ENCODE measurements around the gene LRP8.

Gene LRP8

DNA sequence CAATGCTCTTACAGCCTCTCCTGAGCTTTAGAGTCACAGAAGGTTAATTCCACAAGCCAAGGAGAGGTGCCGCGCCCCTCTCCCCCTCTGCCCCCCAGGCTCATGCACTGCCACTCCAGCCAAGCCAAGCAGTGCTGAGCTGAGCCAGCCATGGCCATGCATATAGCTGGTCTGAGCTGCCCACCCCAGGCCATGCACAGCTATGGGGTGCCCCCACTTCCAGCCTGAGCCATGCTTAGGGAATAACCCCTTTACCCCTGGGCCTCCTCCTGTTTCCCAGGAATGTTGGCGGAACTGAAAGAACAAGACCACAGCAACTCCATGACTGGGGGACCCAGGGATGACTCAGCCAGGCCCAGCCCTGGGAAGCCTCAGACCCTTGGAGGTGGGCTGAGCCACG lies 55.5 kb downstream of the LRP8 start:
- Histone ChIP-seq H3K27ac (ENCODE audit: low read length) (no peak overlapping the region), H4K20me1 (ENCODE audit: insufficient read depth, low read length) (no peaks in the 10 kb centered on the region), H3K36me3 (replicated peaks; ENCODE audit: insufficient read depth, low read length) (no peaks in the 10 kb centered on the region; the same call in 1 of the 2 replicates), H3F3A (ENCODE audit: insufficient read depth, low read length) (no peaks in the 10 kb centered on the region), H3K4me3 (ENCODE audit: low read length) (no peak overlapping the region), H3K9me3 (replicated peaks; ENCODE audit: insufficient read depth, low read length) (no peaks in the 10 kb centered on the region), H3K4me1 (ENCODE audit: low read length) (no peaks in the 10 kb centered on the region), H3K4me2 (ENCODE audit: low read depth, low read length) (no peak overlapping the region), H3K9me2 (replicated peaks; ENCODE audit: insufficient read depth, low read length) (no peaks in the 10 kb centered on the region), H3K9ac (ENCODE audit: low read length) (no peak overlapping the region), H3K79me2 (ENCODE audit: low read length) (no peaks in the 10 kb centered on the region; the same call in 1 of the 2 replicates), H2AFZ (ENCODE audit: low read length) (no peak overlapping the region), H3K27me3 (replicated peaks; ENCODE audit: insufficient read depth, low read length) (no peaks in the 10 kb centered on the region)
- DNase-seq = no peak
- TF ChIP-seq EZH2phosphoT487 (IDR thresholded peaks at IDR 0.05; ENCODE audit: low read length) (no peak), EZH2 (optimal IDR thresholded peaks at IDR 0.05; ENCODE audit: low read depth, low read length) (no peak)
- TF ChIP-seq, protein P1, sequence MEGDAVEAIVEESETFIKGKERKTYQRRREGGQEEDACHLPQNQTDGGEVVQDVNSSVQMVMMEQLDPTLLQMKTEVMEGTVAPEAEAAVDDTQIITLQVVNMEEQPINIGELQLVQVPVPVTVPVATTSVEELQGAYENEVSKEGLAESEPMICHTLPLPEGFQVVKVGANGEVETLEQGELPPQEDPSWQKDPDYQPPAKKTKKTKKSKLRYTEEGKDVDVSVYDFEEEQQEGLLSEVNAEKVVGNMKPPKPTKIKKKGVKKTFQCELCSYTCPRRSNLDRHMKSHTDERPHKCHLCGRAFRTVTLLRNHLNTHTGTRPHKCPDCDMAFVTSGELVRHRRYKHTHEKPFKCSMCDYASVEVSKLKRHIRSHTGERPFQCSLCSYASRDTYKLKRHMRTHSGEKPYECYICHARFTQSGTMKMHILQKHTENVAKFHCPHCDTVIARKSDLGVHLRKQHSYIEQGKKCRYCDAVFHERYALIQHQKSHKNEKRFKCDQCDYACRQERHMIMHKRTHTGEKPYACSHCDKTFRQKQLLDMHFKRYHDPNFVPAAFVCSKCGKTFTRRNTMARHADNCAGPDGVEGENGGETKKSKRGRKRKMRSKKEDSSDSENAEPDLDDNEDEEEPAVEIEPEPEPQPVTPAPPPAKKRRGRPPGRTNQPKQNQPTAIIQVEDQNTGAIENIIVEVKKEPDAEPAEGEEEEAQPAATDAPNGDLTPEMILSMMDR (IDR thresholded peaks at IDR 0.05; ENCODE audit: low read length) = no peak

DNA sequence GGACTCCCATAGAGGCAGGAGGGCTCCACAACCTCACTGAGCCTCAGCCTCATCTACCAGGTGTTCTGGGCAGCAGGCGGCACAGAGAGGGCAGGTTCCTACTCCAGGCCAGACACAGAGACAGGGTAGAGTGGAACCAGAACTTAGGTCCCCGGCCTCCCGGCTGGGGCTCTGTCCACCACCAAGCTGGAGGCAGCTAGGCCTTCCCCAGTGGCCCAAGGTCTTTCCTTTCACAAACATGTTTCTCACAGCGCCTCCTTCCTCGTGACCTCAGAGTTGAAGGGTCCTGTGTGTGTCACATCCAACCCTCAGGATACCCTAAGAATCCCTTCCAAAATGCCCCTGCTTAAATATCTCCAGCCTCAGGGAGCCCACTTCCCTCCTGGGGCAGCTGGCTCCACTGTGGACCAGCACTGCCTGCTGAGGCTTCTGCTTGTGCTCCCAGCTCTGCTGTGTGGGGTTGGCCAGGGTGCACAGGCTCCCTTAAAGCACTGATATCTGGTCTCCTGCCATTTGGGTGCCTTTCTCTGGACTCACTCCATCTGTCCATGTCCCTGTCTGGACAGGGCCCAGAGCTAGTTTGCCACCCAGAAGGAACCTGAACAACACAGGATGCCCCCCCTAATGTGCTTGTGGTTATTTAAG lies 56.3 kb downstream of the LRP8 start:
- TF ChIP-seq EZH2phosphoT487 (IDR thresholded peaks at IDR 0.05; ENCODE audit: low read length) (no peak), EZH2 (optimal IDR thresholded peaks at IDR 0.05; ENCODE audit: low read depth, low read length) (no peak)
- TF ChIP-seq, protein P1 (IDR thresholded peaks at IDR 0.05; ENCODE audit: low read length) = no peak
- no peaks in the 10 kb centered on the region for H3K4me1 ChIP-seq (ENCODE audit: low read length)
- no peaks in the 10 kb centered on the region for H3K9me3 ChIP-seq (replicated peaks; ENCODE audit: insufficient read depth, low read length)
- no peak overlapping the region for H3K4me2 ChIP-seq (ENCODE audit: low read depth, low read length)
- no peaks in the 10 kb centered on the region for H3K9me2 ChIP-seq (replicated peaks; ENCODE audit: insufficient read depth, low read length)
- no peak overlapping the region for H3K9ac ChIP-seq (ENCODE audit: low read length)
- no peaks in the 10 kb centered on the region for H4K20me1 ChIP-seq (ENCODE audit: insufficient read depth, low read length)
- H2AFZ ChIP-seq (ENCODE audit: low read length) = no peak overlapping the region
- no peak overlapping the region for H3K4me3 ChIP-seq (ENCODE audit: low read length)
- no peaks in the 10 kb centered on the region for H3K79me2 ChIP-seq (ENCODE audit: low read length)
- no peaks in the 10 kb centered on the region; the same call in 1 of the 2 replicates for H3K36me3 ChIP-seq (replicated peaks; ENCODE audit: insufficient read depth, low read length)
- no peaks in the 10 kb centered on the region for H3F3A ChIP-seq (ENCODE audit: insufficient read depth, low read length)
- H3K27me3 ChIP-seq (replicated peaks; ENCODE audit: insufficient read depth, low read length) = no peaks in the 10 kb centered on the region
- DNase-seq = no peak
- no peak overlapping the region for H3K27ac ChIP-seq (ENCODE audit: low read length)

DNA sequence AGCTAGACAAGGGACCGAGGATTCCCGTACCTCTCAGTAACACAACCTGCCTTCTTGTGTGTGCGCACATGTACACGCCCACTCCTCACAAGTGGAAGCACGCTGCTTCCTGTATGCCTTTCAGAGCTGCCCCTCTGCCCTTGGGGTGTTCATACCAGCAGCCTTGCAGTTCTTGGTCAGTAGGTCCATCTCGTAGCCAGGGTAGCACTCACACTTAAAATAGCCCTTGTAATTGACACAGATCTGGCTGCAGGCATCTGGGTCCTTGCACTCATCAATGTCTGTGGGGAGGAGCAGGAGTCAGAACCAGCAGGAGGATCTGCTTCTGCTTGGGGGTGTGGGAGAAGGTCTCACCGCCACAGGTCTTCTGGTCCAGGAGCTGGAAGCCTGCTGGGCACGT lies 57.0 kb downstream of the LRP8 start:
- no peaks in the 10 kb centered on the region for H3F3A ChIP-seq (ENCODE audit: insufficient read depth, low read length)
- no peaks in the 10 kb centered on the region; the same call in 1 of the 2 replicates for H3K36me3 ChIP-seq (replicated peaks; ENCODE audit: insufficient read depth, low read length)
- DNase-seq = no peak
- H2AFZ ChIP-seq (ENCODE audit: low read length) = no peak overlapping the region
- H3K79me2 ChIP-seq (ENCODE audit: low read length) = no peaks in the 10 kb centered on the region
- H3K9ac ChIP-seq (ENCODE audit: low read length) = no peak overlapping the region
- H4K20me1 ChIP-seq (ENCODE audit: insufficient read depth, low read length) = no peaks in the 10 kb centered on the region
- no peaks in the 10 kb centered on the region for H3K4me1 ChIP-seq (ENCODE audit: low read length)
- TF ChIP-seq, protein P1 (IDR thresholded peaks at IDR 0.05; ENCODE audit: low read length) = no peak
- TF ChIP-seq EZH2 (optimal IDR thresholded peaks at IDR 0.05; ENCODE audit: low read depth, low read length) (no peak), EZH2phosphoT487 (IDR thresholded peaks at IDR 0.05; ENCODE audit: low read length) (no peak)
- H3K27me3 ChIP-seq (replicated peaks; ENCODE audit: insufficient read depth, low read length) = no peaks in the 10 kb centered on the region
- no peak overlapping the region for H3K4me2 ChIP-seq (ENCODE audit: low read depth, low read length)
- H3K4me3 ChIP-seq (ENCODE audit: low read length) = no peak overlapping the region
- H3K27ac ChIP-seq (ENCODE audit: low read length) = no peak overlapping the region
- no peaks in the 10 kb centered on the region for H3K9me2 ChIP-seq (replicated peaks; ENCODE audit: insufficient read depth, low read length)
- H3K9me3 ChIP-seq (replicated peaks; ENCODE audit: insufficient read depth, low read length) = no peaks in the 10 kb centered on the region

All from MM.1S (cell line).